GM12873 (cell line): ENCODE results near the gene SPINK2.

ENCODE experiments used
- CTCF ChIP-seq: IDR thresholded peaks from 2 replicates; pipeline ENCODE4 v1.5.1; 2012; ENCODE audit warnings: low read depth, mild to moderate bottlenecking, moderate library complexity, low read length, control low read depth; ENCODE audit not compliant: insufficient read depth; ENCODE audit errors: missing control alignments

Gene SPINK2

DNA sequence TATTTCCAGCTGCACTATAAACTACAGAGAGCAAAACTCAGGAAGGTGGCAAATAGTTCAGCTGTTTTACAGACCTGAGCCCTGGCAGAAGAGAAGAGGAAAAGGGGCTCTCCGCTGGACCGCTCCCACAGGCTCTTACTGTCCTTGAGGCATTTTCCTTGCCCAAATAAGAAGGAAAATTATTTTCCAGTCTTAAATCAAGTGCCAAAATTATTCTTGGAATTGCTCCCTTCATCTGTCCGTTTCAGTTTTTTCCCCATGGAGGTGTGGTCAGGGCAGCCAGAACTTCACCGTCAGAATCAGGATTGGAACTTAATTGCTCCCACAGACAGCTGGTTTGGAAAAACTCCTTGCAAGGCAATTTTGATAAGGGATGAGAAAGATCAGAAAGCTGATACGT, 35.2 kb upstream of the SPINK2 start:
- no peak for TF ChIP-seq CTCF

DNA sequence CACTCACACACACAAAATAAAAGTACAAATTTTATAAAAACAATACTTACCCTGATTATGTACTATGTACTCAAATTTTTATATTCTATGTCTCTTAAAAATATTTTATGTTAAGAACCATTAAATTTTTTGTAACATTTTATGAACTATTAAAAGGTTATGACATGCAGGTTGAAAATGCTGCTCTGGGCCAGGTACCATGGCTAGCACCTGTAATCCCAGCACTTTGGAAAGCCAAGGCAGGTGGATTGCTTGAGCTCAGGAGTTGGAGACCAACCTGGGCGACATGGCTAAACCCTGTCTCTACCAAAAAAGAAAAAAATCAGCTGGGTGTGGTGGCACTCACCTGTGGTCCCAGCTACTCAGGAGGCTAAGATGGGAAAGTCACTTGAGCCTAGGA, 29.4 kb upstream of the SPINK2 start:
- TF ChIP-seq CTCF = no peak

DNA sequence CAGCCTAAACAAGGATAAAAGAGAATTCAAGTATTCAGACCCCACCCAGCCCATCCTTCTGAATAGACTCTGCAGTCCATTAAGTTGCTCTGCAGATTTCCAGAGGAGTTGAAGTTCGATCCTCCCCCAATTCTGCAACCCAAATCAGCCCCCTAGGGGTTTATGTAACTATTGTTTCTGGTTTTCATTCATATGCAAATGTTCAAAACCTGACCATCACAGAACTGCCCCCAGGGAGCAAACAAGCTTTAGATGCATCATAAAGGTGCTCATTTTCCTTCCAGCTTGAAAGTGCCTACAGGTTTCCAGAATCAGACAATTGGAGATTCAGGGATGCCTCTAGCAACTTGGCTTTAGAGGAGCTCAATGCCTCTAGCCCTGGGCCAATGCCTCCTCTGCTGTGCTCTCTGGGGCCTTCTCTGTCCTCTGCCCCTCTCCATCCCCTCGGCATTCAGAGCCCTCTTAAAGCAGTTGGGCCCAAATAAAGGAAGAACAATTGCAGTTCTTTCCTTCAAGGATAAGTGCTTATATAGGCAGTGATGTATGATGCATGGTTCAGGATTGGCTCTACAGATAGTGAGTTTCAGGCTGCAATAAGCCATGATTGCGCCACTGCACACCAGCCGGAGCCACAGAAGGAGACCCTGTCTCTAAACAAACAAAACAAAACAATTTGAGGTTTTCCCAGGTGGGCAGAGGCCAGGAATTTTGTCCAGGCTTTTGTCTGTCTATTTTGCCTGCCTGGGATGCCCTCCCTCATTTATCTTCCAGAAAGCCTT, 23.5 kb upstream of the SPINK2 start:
- no peak for TF ChIP-seq CTCF

- no peak for TF ChIP-seq CTCF
These were observed 22.0 kb upstream of the SPINK2 start for GRCh38 chr4:56843421-56843899.

GRCh38 chr4:56840559-56840958, 19.1 kb upstream of the SPINK2 start:
- no peak for TF ChIP-seq CTCF

DNA sequence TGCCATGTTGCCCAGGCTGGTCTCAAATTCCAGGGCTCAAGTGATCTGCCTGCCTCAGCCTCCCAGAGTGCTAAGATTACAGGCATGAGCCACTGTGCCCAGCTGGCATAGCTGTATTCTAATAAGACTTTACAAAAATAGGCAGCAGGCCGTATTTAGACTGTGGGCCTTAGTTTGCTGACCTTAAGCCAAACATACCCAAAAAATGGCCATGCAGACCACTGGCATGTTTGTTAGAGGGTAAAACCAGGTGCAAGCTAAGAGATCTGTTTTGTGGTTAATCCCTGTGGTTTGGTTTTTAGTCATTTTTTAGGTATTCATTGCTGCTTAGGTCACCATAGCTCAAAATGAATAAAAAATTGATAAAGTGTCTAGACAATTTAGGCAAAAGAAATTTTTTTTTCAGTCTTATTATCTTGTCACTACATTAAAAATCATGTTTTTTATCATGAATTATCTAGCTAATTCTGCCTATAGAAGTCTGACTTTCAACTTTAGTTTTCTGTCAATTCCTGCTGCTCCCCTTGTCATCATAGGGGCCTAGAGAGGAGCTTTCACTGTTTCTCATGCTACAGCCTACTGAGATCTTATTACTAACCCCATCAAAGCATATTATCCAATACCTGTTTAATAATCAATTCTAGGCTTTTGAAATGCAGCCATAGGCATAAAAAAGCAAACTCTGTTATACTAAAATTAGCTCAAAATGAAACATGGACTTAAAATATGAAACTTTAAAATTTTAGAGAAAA, 7.5 kb upstream of the SPINK2 start:
- no peak for TF ChIP-seq CTCF

- TF ChIP-seq CTCF = no peak
These were observed 2.6 kb upstream of the SPINK2 start for GRCh38 chr4:56823933-56824600.
